Measurements from ENCODE around the gene TSKS.
A peak's percentile ranks its signal among the peaks of the same experiment; 100 is the strongest.
"Not testable (repeated sequence)": the region's sequence is repeated elsewhere in the genome, so short reads cannot be mapped to it uniquely, and the experiment has no call there.

Gene TSKS

GRCh38 chr19:49766007-49766929 lies 3.2 kb upstream of the TSKS start:
- DNase-seq, result peak; percentile 100

GRCh38 chr19:49764341-49764740 lies 1.2 kb upstream of the TSKS start:
- DNase-seq, result no peak

- DNase-seq, result peak; percentile 24
Observed at GRCh38 chr19:49761625-49762311, 1.3 kb downstream of the TSKS start.

- no peak for DNase-seq
Observed at GRCh38 chr19:49761249-49761624, 1.9 kb downstream of the TSKS start.

- DNase-seq, result no peak
Observed at GRCh38 chr19:49758292-49758691, 4.8 kb downstream of the TSKS start.

- DNase-seq, result no peak
Observed at GRCh38 chr19:49755956-49756355, 7.2 kb downstream of the TSKS start.

GRCh38 chr19:49752701-49753100 lies 10.4 kb downstream of the TSKS start:
- no peak for DNase-seq

- DNase-seq, result no peak
Observed at GRCh38 chr19:49749771-49750170, 13.3 kb downstream of the TSKS start.

- peak; percentile 11 for DNase-seq
Observed at GRCh38 chr19:49749055-49749716, 13.9 kb downstream of the TSKS start.

GRCh38 chr19:49746206-49746958 lies 16.7 kb downstream of the TSKS start:
- DNase-seq, result peak; percentile 67

- DNase-seq, result no peak
Observed at GRCh38 chr19:49744946-49745381, 18.1 kb downstream of the TSKS start.

GRCh38 chr19:49741210-49741844 lies 21.8 kb downstream of the TSKS start:
- DNase-seq, result no peak

- DNase-seq, result no peak
Observed at GRCh38 chr19:49739933-49740332, 23.2 kb downstream of the TSKS start.

GRCh38 chr19:49739098-49739497 lies 24.0 kb downstream of the TSKS start:
- no peak for DNase-seq

- peak; percentile 45 for DNase-seq
Observed at GRCh38 chr19:49738268-49738667, 24.8 kb downstream of the TSKS start.

- DNase-seq, result no peak
Observed at GRCh38 chr19:49730166-49730565, 32.9 kb downstream of the TSKS start.

GRCh38 chr19:49727217-49728030 lies 35.7 kb downstream of the TSKS start:
- no peak for DNase-seq

GRCh38 chr19:49719420-49719819 lies 43.7 kb downstream of the TSKS start:
- not testable (repeated sequence) for DNase-seq

- DNase-seq, result peak; percentile 3
Observed at GRCh38 chr19:49718991-49719390, 44.1 kb downstream of the TSKS start.

GRCh38 chr19:49718511-49718910 lies 44.6 kb downstream of the TSKS start:
- peak; percentile 3 for DNase-seq

- DNase-seq, result peak; percentile 86
Observed at GRCh38 chr19:49716154-49716553, 47.0 kb downstream of the TSKS start.

Measured in inflammatory macrophage treated with lipopolysaccharide for 4 hours (primary cell).